HL-60 (cell line): Measurements from ENCODE around the gene ADAM12.

Source experiments
- DNase-seq, 2 experiments: peaks; one replicate each; pipeline ENCODE4 v3.0.0-alpha.2; 2010 to 2020; ENCODE audit warnings: low read depth in 1 of 2, low spot score in 1 of 2
- H3K27ac ChIP-seq: fragments of 250-450 bp; sonication (Bioruptor Pico); replicated peaks from 2 replicates; pipeline ENCODE4 v1.5.1; 2020; ENCODE audit warnings: mild to moderate bottlenecking, moderate library complexity
- H3K27me3 ChIP-seq: fragments of 250-450 bp; sonication (Bioruptor Pico); 2 replicates; pipeline ENCODE4 v1.5.1; 2021; ENCODE audit warnings: mild to moderate bottlenecking, moderate library complexity; ENCODE audit not compliant: insufficient read depth, poor library complexity, severe bottlenecking
- H3K4me3 ChIP-seq: replicated peaks from 2 replicates; pipeline ENCODE4 v1.5.1; 2011; ENCODE audit warnings: mild to moderate bottlenecking, control low read depth, low read length; ENCODE audit not compliant: insufficient read depth
- CTCF ChIP-seq: IDR thresholded peaks from one replicate; pipeline ENCODE4 v1.5.1; 2011; ENCODE audit warnings: low read length, control low read depth, inconsistent platforms; ENCODE audit not compliant: insufficient read depth
- GABPA ChIP-seq: IDR thresholded peaks from 2 replicates; pipeline ENCODE4 v1.6.1; 2012; ENCODE audit warnings: low read depth
- POLR2AphosphoS5 ChIP-seq: IDR thresholded peaks from 2 replicates; pipeline ENCODE4 v1.6.1; 2012; ENCODE audit warnings: low read depth
- REST ChIP-seq: IDR thresholded peaks from 2 replicates; pipeline ENCODE4 v1.6.1; 2012; ENCODE audit warnings: low read depth; ENCODE audit not compliant: insufficient replicate concordance
- SPI1 ChIP-seq: IDR thresholded peaks from 2 replicates; pipeline ENCODE4 v1.6.1; 2012; ENCODE audit warnings: low read depth, mild to moderate bottlenecking, borderline replicate concordance

The ADAM12 gene

GRCh38 chr10:126117196-126117595 lies 271.1 kb downstream of the ADAM12 start:
- Histone ChIP-seq H3K27ac (no peak overlapping the region), H3K4me3 (no peak overlapping the region), H3K27me3 (no peaks in the 10 kb centered on the region)
- no peak for DNase-seq
- TF ChIP-seq CTCF (no peak), SPI1 (no peak), GABPA (no peak), POLR2AphosphoS5 (no peak), REST (no peak)

- DNase-seq: no peak
- Histone ChIP-seq H3K27me3 (no peaks in the 10 kb centered on the region), H3K4me3 (no peak overlapping the region), H3K27ac (no peak overlapping the region)
- no peak for TF ChIP-seq SPI1
- TF ChIP-seq CTCF: no peak
- no peak for TF ChIP-seq REST
- no peak for TF ChIP-seq POLR2AphosphoS5
- TF ChIP-seq GABPA: no peak
These were observed 272.4 kb downstream of the ADAM12 start for GRCh38 chr10:126115886-126116285.

- no peak overlapping the region for H3K4me3 ChIP-seq
- DNase-seq: no peak
- TF ChIP-seq GABPA: no peak
- no peak overlapping the region for H3K27ac ChIP-seq
- no peaks in the 10 kb centered on the region for H3K27me3 ChIP-seq
These were observed 273.3 kb downstream of the ADAM12 start for GRCh38 chr10:126114884-126115555.

- peak overlapping the region; percentile 41; the same call in 1 of the 2 replicates for H3K27ac ChIP-seq
- TF ChIP-seq SPI1 (no peak), POLR2AphosphoS5 (no peak), GABPA (no peak), CTCF (no peak), REST (no peak)
These were observed 276.8 kb downstream of the ADAM12 start for GRCh38 chr10:126111516-126111915.

More at GRCh38 chr10:126111516-126111915, 276.8 kb downstream of the ADAM12 start:
- peak in 1 of 2 experiments; percentile 45 for DNase-seq
- H3K4me3 ChIP-seq: no peak overlapping the region
- H3K27me3 ChIP-seq: no peaks in the 10 kb centered on the region
